ENCODE results near the gene TSR3. TPM values are rescaled to one million over a fixed set of nuclear protein-coding genes. Genes with fewer than 3 reads are reported as not detected.

TSR3 gene
- total RNA-seq, 3 donors from 2014 or later (not counting 1 experiment from before 2014, with no cell fraction given), result 29.4 to 34.7 (median 29.7) TPM

- Mint-ChIP-seq H3K4me1 (peaks cover 6 to 7% of the 10 kb centered on the region in 2 donors), H3K27ac (peak overlapping the region in 1 of 2 donors; percentile 14), H3K4me3 (no peak overlapping the region), H3K36me3 (peaks cover 6% of the 10 kb centered on the region), H3K9me3 (no peaks in the 10 kb centered on the region), H3K27me3 (ENCODE audit: low read depth in 2 of 2) (no peaks in the 10 kb centered on the region)
- intact Hi-C loops (cut with micrococcal nuclease), result no loop called here
- no peaks in the 10 kb centered on the region for H3K4me1 ChIP-seq (ENCODE audit: control insufficient read depth, insufficient read depth, low read length)
- no peak overlapping the region for H3K27ac ChIP-seq (ENCODE audit: low read length)
- no peak overlapping the region for H3K4me3 ChIP-seq (ENCODE audit: low read length)
- no peaks in the 10 kb centered on the region for H3K9me3 ChIP-seq (ENCODE audit: control insufficient read depth, insufficient read depth, low read length)
- H3K27me3 ChIP-seq (ENCODE audit: control insufficient read depth, insufficient read depth, low read length), result no peaks in the 10 kb centered on the region
- peaks cover 87% of the 10 kb centered on the region for H3K36me3 ChIP-seq (ENCODE audit: control insufficient read depth, insufficient read depth, low read length)
- 87% methylated on average over 11 of the region's 12 CpGs for WGBS (ENCODE audit: insufficient coverage)
- no peak for TF ChIP-seq CTCF (IDR thresholded peaks at IDR 0.05)
- DNase-seq, result no peak
- ATAC-seq, result no peak
Observed at GRCh38 chr16:1320097-1320496, 31.6 kb downstream of the TSR3 start.

DNA sequence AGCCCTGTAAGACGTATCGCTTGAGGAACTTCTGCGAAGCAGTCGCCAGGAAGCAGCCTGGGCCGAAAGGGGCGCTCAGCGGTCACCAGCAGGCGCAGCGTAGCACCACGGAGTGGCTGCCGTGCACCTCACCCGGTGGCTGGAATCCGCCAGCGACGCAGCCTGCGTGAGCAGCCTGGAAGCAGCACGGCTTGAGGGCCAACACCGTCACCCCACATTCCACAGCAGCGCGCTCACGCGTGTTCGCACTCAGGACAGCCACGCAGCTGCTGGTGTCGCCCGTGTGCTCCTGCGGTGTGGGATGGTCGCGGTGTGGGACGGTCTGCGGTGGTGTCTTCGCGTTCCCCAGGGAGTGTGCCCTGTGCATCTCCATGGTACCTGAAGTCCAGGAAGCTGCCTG lies 32.6 kb downstream of the TSR3 start:
- Mint-ChIP-seq H3K4me1 (peaks cover 12 to 16% of the 10 kb centered on the region in 2 donors), H3K36me3 (peaks cover 6% of the 10 kb centered on the region), H3K4me3 (no peak overlapping the region), H3K9me3 (no peaks in the 10 kb centered on the region), H3K27ac (peak overlapping the region; percentile 14 to 65), H3K27me3 (ENCODE audit: low read depth in 2 of 2) (no peaks in the 10 kb centered on the region)
- Histone ChIP-seq H3K36me3 (ENCODE audit: control insufficient read depth, insufficient read depth, low read length) (peaks cover 87% of the 10 kb centered on the region), H3K27me3 (ENCODE audit: control insufficient read depth, insufficient read depth, low read length) (no peaks in the 10 kb centered on the region), H3K4me1 (ENCODE audit: control insufficient read depth, insufficient read depth, low read length) (peaks cover 6% of the 10 kb centered on the region), H3K27ac (ENCODE audit: low read length) (no peak overlapping the region), H3K4me3 (ENCODE audit: low read length) (no peak overlapping the region), H3K9me3 (ENCODE audit: control insufficient read depth, insufficient read depth, low read length) (no peaks in the 10 kb centered on the region)
- intact Hi-C loops (cut with micrococcal nuclease), result no loop called here
- no peak for TF ChIP-seq CTCF (IDR thresholded peaks at IDR 0.05)
- WGBS (ENCODE audit: insufficient coverage), result 95% methylated on average over 33 of the region's 33 CpGs
- DNase-seq (no peak), ATAC-seq (no peak)

DNA sequence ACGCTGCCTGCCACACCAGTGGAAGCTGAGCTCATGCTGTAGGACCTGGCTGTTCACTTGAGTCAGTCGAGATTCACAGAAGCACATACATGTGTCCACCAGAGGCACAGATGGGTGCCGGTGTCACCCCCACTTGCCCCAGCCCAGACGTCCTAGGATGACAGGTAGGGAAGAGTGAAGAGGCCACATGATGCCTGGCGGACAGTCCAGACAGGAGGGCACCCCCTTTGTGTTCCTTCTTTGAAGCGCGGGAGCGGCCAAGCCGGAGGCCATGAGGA lies 33.5 kb downstream of the TSR3 start:
- no peak overlapping the region for H3K27ac ChIP-seq (ENCODE audit: low read length)
- DNase-seq (no peak), ATAC-seq (no peak)
- Mint-ChIP-seq H3K27me3 (ENCODE audit: low read depth in 2 of 2) (no peaks in the 10 kb centered on the region), H3K27ac (peak overlapping the region; percentile 65 to 79), H3K9me3 (no peaks in the 10 kb centered on the region), H3K4me3 (no peak overlapping the region), H3K36me3 (peaks cover 6% of the 10 kb centered on the region), H3K4me1 (peaks cover 12 to 16% of the 10 kb centered on the region in 2 donors)
- H3K27me3 ChIP-seq (ENCODE audit: control insufficient read depth, insufficient read depth, low read length), result no peaks in the 10 kb centered on the region
- peaks cover 82% of the 10 kb centered on the region for H3K36me3 ChIP-seq (ENCODE audit: control insufficient read depth, insufficient read depth, low read length)
- intact Hi-C loops (cut with micrococcal nuclease), result no loop called here
- peaks cover 13% of the 10 kb centered on the region for H3K4me1 ChIP-seq (ENCODE audit: control insufficient read depth, insufficient read depth, low read length)
- 86% methylated on average over 9 of the region's 9 CpGs for WGBS (ENCODE audit: insufficient coverage)
- no peaks in the 10 kb centered on the region for H3K9me3 ChIP-seq (ENCODE audit: control insufficient read depth, insufficient read depth, low read length)
- H3K4me3 ChIP-seq (ENCODE audit: low read length), result no peak overlapping the region
- TF ChIP-seq CTCF (IDR thresholded peaks at IDR 0.05), result no peak

DNA sequence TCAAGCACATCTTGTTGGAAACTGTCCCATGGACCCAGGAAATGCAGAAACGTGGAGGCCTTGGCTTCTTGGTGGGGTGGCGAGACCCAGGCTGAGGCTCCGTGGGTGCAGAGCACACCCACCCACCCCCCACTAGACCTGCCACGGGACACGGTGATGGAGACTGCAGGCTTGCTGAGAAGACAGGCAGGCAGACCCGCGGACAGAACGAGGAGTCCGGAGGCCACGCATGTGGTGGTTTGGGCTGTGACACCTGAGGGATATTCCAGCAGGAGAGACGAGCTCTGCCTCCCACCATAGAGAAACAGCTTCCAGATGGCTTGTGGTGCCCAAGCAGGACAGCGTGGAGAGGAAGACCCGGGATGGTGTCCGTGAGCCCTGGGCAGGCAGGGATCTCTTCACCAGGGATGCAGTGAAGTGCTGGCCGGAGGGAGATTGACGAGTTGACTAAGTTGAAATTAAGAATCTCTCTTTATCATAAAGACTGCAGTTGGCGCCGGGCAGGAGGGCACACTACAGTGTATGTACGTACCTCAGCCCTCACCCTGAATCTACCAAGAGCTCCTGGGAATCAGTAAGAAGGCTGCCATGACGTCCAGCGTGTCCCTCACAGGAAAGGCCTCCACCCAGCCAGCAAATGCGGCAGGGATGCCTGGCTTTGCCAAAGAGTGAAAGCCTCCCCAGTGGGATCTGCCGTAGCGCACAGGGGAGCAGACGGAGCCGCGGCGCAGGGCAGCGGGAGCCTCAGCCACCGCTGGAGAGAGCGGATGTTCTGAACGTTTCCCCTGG lies 34.0 kb downstream of the TSR3 start:
- Mint-ChIP-seq H3K9me3 (no peaks in the 10 kb centered on the region), H3K27me3 (ENCODE audit: low read depth in 2 of 2) (no peaks in the 10 kb centered on the region), H3K27ac (peak overlapping the region; percentile 14 to 79), H3K36me3 (peaks cover 6% of the 10 kb centered on the region), H3K4me1 (peaks cover 17 to 22% of the 10 kb centered on the region in 2 donors), H3K4me3 (no peak overlapping the region)
- peaks cover 85% of the 10 kb centered on the region for H3K36me3 ChIP-seq (ENCODE audit: control insufficient read depth, insufficient read depth, low read length)
- H3K27me3 ChIP-seq (ENCODE audit: control insufficient read depth, insufficient read depth, low read length), result no peaks in the 10 kb centered on the region
- no peaks in the 10 kb centered on the region for H3K9me3 ChIP-seq (ENCODE audit: control insufficient read depth, insufficient read depth, low read length)
- 94% methylated on average over 32 of the region's 32 CpGs for WGBS (ENCODE audit: insufficient coverage)
- DNase-seq, result no peak
- no peak for TF ChIP-seq CTCF (IDR thresholded peaks at IDR 0.05)
- intact Hi-C loops (cut with micrococcal nuclease), result no loop called here
- ATAC-seq, result no peak
- no peak overlapping the region for H3K27ac ChIP-seq (ENCODE audit: low read length)
- no peak overlapping the region for H3K4me3 ChIP-seq (ENCODE audit: low read length)
- H3K4me1 ChIP-seq (ENCODE audit: control insufficient read depth, insufficient read depth, low read length), result peaks cover 18% of the 10 kb centered on the region
